Parathyroid adenoma (tissue), 2 donors: ENCODE data around the gene CHMP4B.

ENCODE experiments used
- H2AFZ ChIP-seq: fragments of 300-600 bp; sonication (generic); one replicate; pipeline ENCODE4 v1.7.0; 2017; ENCODE audit warnings: antibody characterized with exemption, mild to moderate bottlenecking
- H3K27ac ChIP-seq: fragments of 300-600 bp; sonication (generic); one replicate; pipeline ENCODE4 v1.7.0; 2017
- H3K27me3 ChIP-seq: fragments of 300-600 bp; sonication (generic); one replicate; pipeline ENCODE4 v1.7.0; 2017; ENCODE audit warnings: low read length; ENCODE audit not compliant: control insufficient read depth, insufficient read depth
- H3K36me3 ChIP-seq: fragments of 300-600 bp; sonication (generic); one replicate; pipeline ENCODE4 v1.7.0; 2017; ENCODE audit warnings: low read length; ENCODE audit not compliant: control insufficient read depth, insufficient read depth
- H3K4me1 ChIP-seq: fragments of 300-600 bp; sonication (generic); one replicate; pipeline ENCODE4 v1.7.0; 2017; ENCODE audit warnings: control low read depth
- H3K4me2 ChIP-seq: fragments of 300-600 bp; sonication (generic); one replicate; pipeline ENCODE4 v1.7.0; 2017; ENCODE audit warnings: low read length
- H3K4me3 ChIP-seq: fragments of 300-600 bp; sonication (generic); one replicate; pipeline ENCODE4 v1.7.0; 2017; ENCODE audit warnings: low read depth, low read length
- H3K79me2 ChIP-seq: fragments of 300-600 bp; sonication (generic); one replicate; pipeline ENCODE4 v1.7.0; 2017; ENCODE audit warnings: control low read depth
- H3K9ac ChIP-seq: fragments of 300-600 bp; sonication (generic); one replicate; pipeline ENCODE4 v1.7.0; 2017; ENCODE audit warnings: mild to moderate bottlenecking
- H3K9me3 ChIP-seq: fragments of 300-600 bp; sonication (generic); one replicate; pipeline ENCODE4 v1.7.0; 2017; ENCODE audit warnings: low read length; ENCODE audit not compliant: control insufficient read depth
- TF ChIP-seq, protein P1 (sequence below): fragments of 300-600 bp; sonication (generic); IDR thresholded peaks from one replicate; pipeline ENCODE4 v1.7.0; 2017; ENCODE audit warnings: antibody characterized with exemption, mild to moderate bottlenecking
- donor health status: primary hyperparathyroidism.

CHMP4B gene

DNA sequence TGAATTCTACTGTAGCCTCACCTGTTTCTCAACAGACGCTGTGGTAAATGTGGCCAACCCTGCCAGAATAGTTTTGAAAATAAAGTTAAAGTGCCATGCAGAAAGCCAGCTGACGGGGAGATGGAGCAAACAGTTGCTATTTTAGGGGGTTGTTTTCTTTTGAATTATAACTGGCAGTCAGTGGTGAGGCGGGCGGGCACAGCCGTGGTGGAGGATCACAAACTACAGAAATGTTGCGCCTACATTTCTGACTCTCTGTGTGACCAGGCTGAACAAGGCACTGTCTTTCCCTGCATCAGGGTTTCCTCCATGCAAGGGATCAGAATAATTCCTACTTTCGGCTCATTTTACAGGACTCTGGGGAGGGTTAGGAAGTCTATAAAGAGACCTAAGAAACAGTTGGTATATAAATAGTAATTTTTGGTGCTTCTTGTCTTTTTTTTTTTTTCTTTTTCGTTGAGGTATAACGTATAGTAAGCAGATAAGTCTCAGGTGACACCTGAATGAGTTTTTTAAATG lies 17.2 kb downstream of the CHMP4B start:
- Histone ChIP-seq H3K9ac (no peak overlapping the region), H3K4me1 (peaks cover 45% of the 10 kb centered on the region), H2AFZ (no peak overlapping the region), H3K27me3 (no peaks in the 10 kb centered on the region), H3K36me3 (no peaks in the 10 kb centered on the region), H3K4me3 (no peak overlapping the region), H3K27ac (no peak overlapping the region), H3K79me2 (peaks cover 73% of the 10 kb centered on the region), H3K4me2 (no peak overlapping the region), H3K9me3 (no peaks in the 10 kb centered on the region)
- TF ChIP-seq, protein P1, sequence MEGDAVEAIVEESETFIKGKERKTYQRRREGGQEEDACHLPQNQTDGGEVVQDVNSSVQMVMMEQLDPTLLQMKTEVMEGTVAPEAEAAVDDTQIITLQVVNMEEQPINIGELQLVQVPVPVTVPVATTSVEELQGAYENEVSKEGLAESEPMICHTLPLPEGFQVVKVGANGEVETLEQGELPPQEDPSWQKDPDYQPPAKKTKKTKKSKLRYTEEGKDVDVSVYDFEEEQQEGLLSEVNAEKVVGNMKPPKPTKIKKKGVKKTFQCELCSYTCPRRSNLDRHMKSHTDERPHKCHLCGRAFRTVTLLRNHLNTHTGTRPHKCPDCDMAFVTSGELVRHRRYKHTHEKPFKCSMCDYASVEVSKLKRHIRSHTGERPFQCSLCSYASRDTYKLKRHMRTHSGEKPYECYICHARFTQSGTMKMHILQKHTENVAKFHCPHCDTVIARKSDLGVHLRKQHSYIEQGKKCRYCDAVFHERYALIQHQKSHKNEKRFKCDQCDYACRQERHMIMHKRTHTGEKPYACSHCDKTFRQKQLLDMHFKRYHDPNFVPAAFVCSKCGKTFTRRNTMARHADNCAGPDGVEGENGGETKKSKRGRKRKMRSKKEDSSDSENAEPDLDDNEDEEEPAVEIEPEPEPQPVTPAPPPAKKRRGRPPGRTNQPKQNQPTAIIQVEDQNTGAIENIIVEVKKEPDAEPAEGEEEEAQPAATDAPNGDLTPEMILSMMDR, result no peak

- H3K27ac ChIP-seq, result no peak overlapping the region
- TF ChIP-seq, protein P1, result no peak
Observed at GRCh38 chr20:33828967-33829560, 17.9 kb downstream of the CHMP4B start.

GRCh38 chr20:33829636-33830035 lies 18.5 kb downstream of the CHMP4B start:
- Histone ChIP-seq H2AFZ (no peak overlapping the region), H3K27ac (no peak overlapping the region), H3K4me1 (peaks cover 45% of the 10 kb centered on the region), H3K4me2 (no peak overlapping the region), H3K36me3 (no peaks in the 10 kb centered on the region), H3K9me3 (no peaks in the 10 kb centered on the region), H3K9ac (no peak overlapping the region), H3K79me2 (peaks cover 64% of the 10 kb centered on the region), H3K27me3 (no peaks in the 10 kb centered on the region), H3K4me3 (no peak overlapping the region)
- TF ChIP-seq, protein P1, result no peak

More at GRCh38 chr20:33828967-33829560, 17.9 kb downstream of the CHMP4B start:
- Histone ChIP-seq H3K9ac (no peak overlapping the region), H3K4me1 (peaks cover 45% of the 10 kb centered on the region), H3K4me3 (no peak overlapping the region), H3K27me3 (no peaks in the 10 kb centered on the region), H3K9me3 (no peaks in the 10 kb centered on the region), H3K36me3 (no peaks in the 10 kb centered on the region), H3K4me2 (no peak overlapping the region), H3K79me2 (peaks cover 69% of the 10 kb centered on the region), H2AFZ (no peak overlapping the region)

- no peak overlapping the region for H2AFZ ChIP-seq
- H3K4me2 ChIP-seq, result no peak overlapping the region
- no peak overlapping the region for H3K9ac ChIP-seq
- no peak overlapping the region for H3K27ac ChIP-seq
- no peak overlapping the region for H3K4me3 ChIP-seq
- H3K9me3 ChIP-seq, result no peaks in the 10 kb centered on the region
- H3K27me3 ChIP-seq, result no peaks in the 10 kb centered on the region
- H3K36me3 ChIP-seq, result no peaks in the 10 kb centered on the region
- peaks cover 41% of the 10 kb centered on the region for H3K4me1 ChIP-seq
- peaks cover 61% of the 10 kb centered on the region for H3K79me2 ChIP-seq
- TF ChIP-seq, protein P1, result no peak
Observed at GRCh38 chr20:33830371-33830770, 19.2 kb downstream of the CHMP4B start.
